Kidney epithelial cell (primary cell): ENCODE measurements around the gene TTLL1. TPM values are rescaled to one million over a fixed set of nuclear protein-coding genes. Genes with fewer than 3 reads are reported as not detected.
A peak's percentile ranks its signal among the peaks of the same experiment; 100 is the strongest.

Experiments used
- DNase-seq: peaks from one replicate; pipeline ENCODE4 v3.0.0-alpha.2; 2010; ENCODE audit warnings: low read depth
- H3K27me3 ChIP-seq: 2 replicates; pipeline ENCODE4 v1.6.0; 2011; ENCODE audit warnings: low read length; ENCODE audit not compliant: control insufficient read depth, insufficient read depth
- H3K36me3 ChIP-seq: 2 replicates; pipeline ENCODE4 v1.5.1; 2011; ENCODE audit warnings: low read length; ENCODE audit not compliant: control insufficient read depth, insufficient read depth
- H3K4me3 ChIP-seq: 2 replicates; pipeline ENCODE4 v1.5.1; 2011; ENCODE audit warnings: low read depth, mild to moderate bottlenecking, control low read depth, low read length
- total RNA-seq: library from RNA; depleted of rRNA; stranded (reverse); fragments of >200 nt; gene quantifications from 2 replicates; pipeline ENCODE4 v1.2.3, GENCODE V29; 2015
- TF ChIP-seq, protein P1 (sequence below): IDR thresholded peaks from 2 replicates; pipeline ENCODE4 v1.5.1; 2011; ENCODE audit warnings: mild to moderate bottlenecking, moderate library complexity, low read length, control low read depth, inconsistent platforms; ENCODE audit not compliant: insufficient read depth, poor library complexity, severe bottlenecking

Gene TTLL1
- total RNA-seq, 1 donor from 2014 or later, result 14.8 TPM

DNA sequence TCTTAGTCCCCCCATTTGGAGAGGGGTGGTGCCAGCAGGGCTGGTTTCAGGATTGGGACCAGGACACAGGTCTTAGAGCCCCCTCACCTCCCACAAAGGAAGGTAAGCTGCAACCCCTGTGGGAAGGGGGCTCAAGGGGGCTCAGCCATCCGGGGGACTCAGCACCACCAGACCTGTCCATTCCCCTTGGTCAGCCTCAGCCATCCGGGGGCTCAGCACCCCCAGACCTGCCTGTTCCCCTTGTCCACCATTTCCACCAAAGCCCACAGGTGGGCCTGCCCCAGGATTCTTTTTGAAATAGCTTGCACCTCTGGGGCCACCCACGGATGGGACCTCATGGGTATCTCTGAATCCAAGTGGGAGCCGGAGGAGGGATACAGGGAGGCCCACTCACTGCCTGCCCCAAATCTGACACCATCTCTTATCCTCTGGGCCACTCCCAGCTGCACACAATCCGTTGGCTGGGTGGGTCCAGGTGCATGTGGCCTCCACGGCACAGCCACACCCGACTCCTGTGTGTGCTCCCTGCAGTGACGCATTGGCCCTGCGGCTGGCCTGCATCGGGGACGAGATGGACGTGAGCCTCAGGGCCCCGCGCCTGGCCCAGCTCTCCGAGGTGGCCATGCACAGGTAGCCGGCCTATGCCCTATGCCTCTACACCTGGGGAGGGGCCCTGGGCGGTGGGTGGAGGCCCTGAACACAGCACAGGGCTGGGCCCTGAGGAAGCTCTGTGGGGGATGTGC, 38.1 kb upstream of the TTLL1 start:
- H3K27me3 ChIP-seq, result no peaks in the 10 kb centered on the region
- TF ChIP-seq, protein P1, sequence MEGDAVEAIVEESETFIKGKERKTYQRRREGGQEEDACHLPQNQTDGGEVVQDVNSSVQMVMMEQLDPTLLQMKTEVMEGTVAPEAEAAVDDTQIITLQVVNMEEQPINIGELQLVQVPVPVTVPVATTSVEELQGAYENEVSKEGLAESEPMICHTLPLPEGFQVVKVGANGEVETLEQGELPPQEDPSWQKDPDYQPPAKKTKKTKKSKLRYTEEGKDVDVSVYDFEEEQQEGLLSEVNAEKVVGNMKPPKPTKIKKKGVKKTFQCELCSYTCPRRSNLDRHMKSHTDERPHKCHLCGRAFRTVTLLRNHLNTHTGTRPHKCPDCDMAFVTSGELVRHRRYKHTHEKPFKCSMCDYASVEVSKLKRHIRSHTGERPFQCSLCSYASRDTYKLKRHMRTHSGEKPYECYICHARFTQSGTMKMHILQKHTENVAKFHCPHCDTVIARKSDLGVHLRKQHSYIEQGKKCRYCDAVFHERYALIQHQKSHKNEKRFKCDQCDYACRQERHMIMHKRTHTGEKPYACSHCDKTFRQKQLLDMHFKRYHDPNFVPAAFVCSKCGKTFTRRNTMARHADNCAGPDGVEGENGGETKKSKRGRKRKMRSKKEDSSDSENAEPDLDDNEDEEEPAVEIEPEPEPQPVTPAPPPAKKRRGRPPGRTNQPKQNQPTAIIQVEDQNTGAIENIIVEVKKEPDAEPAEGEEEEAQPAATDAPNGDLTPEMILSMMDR, result no peak
- H3K4me3 ChIP-seq, result no peak overlapping the region
- no peaks in the 10 kb centered on the region for H3K36me3 ChIP-seq
- DNase-seq, result no peak

DNA sequence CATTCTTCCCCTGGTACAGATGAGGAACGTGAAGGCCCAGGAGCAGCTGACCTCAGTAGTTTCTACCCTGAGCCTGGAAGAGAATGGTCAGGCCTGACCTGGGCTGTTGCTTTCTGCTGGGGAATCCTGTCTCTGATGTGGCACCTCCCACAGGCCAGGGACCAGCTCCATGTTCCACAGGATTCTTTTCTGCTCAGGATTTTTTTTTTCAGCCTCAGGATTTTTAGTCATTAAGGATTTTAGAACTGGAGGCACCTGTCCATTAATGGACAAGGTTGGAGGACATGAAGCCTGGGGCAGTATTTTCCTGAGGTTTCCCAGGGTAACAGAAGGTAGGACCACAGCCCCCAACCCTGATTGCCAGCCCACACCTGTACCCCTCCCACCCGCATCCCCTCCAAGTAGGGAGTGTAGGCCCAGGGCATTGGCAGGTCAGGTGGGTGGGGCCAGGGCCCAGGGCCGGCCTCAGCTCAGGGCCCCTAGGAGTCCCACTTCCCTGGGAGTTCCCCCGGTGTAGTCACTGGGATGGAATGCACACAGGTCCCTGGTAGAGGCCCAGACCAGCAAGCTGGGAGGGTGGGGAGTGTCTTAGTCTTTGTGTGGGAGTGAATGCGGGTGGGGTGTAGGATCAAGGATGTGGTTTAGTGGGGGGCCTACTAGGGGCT, 37.4 kb upstream of the TTLL1 start:
- TF ChIP-seq, protein P1, result no peak
- DNase-seq, result peak; percentile 82
- H3K4me3 ChIP-seq, result no peak overlapping the region

DNA sequence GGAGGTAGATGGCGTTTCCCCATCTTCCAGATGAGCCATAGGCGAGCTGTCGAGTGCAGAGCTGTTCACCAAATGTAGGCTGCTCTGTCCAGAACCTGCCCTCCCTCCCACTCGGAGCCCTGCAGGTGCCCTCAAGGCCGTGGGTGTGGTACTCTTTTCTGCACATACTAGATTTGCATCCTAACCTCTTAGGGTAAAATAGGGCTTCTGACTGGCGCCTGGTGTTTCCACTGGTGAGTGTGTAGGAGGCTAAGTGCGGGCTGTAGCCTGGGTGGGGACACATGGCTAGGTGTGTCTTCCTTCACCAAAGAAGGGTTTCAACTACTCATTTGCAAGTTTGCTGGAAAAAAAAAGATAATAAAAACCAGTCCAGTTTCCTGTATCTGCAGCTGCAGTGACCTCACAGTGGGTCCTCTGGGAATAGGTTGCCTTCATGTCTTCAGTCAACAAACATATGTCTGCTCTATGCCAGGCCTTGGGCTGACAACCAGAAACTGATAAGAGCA, 29.8 kb upstream of the TTLL1 start:
- no peak overlapping the region for H3K4me3 ChIP-seq
- H3K27me3 ChIP-seq, result no peaks in the 10 kb centered on the region
- no peaks in the 10 kb centered on the region for H3K36me3 ChIP-seq
- DNase-seq, result no peak
- TF ChIP-seq, protein P1, result no peak

More for the DNA sequence above, 37.4 kb upstream of the TTLL1 start:
- Histone ChIP-seq H3K36me3 (no peaks in the 10 kb centered on the region), H3K27me3 (no peaks in the 10 kb centered on the region)

DNA sequence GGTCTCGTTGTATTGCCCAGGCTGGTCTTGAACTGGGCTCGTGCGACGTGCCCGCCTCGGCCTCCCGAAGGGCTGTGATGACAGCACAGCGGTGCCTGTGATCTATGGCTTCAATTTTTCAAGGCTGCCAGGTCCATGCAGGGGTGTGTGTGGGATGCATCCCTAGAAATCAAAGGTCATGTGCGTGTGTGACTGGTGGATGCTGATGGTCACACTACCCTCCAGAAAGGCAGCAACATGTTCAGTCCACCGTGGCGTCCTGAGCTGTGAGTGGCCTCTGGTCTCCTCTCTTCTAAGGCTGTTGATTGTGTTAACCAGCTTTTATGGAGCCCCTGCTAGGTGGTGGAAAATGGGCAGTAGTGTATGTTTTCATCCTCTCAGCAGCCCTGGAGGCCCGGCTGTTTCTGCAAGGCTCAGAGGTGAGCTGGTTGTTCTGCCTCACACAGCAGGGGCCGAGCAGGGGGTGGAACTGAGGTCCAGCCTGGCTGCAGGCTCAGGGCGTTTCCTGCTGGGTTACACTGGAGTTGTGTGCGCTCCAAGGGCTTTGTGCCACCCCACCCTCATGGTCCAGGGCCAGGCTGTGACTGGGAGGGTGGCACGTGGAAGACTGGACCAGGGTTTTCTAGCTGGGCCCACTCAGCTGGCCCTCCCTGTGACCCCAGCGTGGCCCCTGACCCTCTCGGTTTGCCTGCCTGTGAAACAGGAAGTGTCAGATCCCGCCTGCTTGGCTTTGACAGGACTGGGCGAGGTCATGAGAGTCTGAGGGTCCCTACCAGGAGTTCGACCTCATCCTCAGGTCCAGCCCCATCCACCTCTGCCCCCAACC, 29.0 kb upstream of the TTLL1 start:
- no peak for DNase-seq
- TF ChIP-seq, protein P1, result no peak
- H3K36me3 ChIP-seq, result no peaks in the 10 kb centered on the region
- H3K4me3 ChIP-seq, result no peak overlapping the region
- H3K27me3 ChIP-seq, result no peaks in the 10 kb centered on the region

GRCh38 chr22:43116932-43117331, 27.7 kb upstream of the TTLL1 start:
- TF ChIP-seq, protein P1, result no peak
- no peaks in the 10 kb centered on the region for H3K36me3 ChIP-seq
- H3K4me3 ChIP-seq, result no peak overlapping the region
- peaks cover under 1% of the 10 kb centered on the region for H3K27me3 ChIP-seq
- DNase-seq, result no peak
